Effector memory CD4-positive, alpha-beta T cell (primary cell): ENCODE data around the gene PHKG2.
"Not testable (repeated sequence)": the region's sequence is repeated elsewhere in the genome, so short reads cannot be mapped to it uniquely, and the experiment has no call there.

Source experiments
- DNase-seq, 3 donors: peaks; one replicate each; pipeline ENCODE4 v3.0.0-alpha.2; 2020
- H3K27ac ChIP-seq: 2 replicates; pipeline ENCODE4 v1.7.0; 2013; ENCODE audit warnings: mild to moderate bottlenecking, low read length, moderate library complexity; ENCODE audit not compliant: insufficient read depth, poor library complexity, severe bottlenecking
- H3K27me3 ChIP-seq: replicated peaks from 2 replicates; pipeline ENCODE4 v1.7.0; 2013; ENCODE audit warnings: mild to moderate bottlenecking, low read length; ENCODE audit not compliant: insufficient read depth, control insufficient read depth, poor library complexity, severe bottlenecking
- H3K36me3 ChIP-seq: 2 replicates; pipeline ENCODE4 v1.7.0; 2013; ENCODE audit warnings: mild to moderate bottlenecking, low read length, moderate library complexity; ENCODE audit not compliant: control insufficient read depth, insufficient read depth
- H3K4me1 ChIP-seq: 2 replicates; pipeline ENCODE4 v1.7.0; 2013; ENCODE audit warnings: low read length, mild to moderate bottlenecking; ENCODE audit not compliant: control insufficient read depth, insufficient read depth, poor library complexity, severe bottlenecking
- H3K4me3 ChIP-seq: 2 replicates; pipeline ENCODE4 v1.7.0; 2013; ENCODE audit warnings: low read length, low read depth, mild to moderate bottlenecking; ENCODE audit not compliant: insufficient read depth, poor library complexity, severe bottlenecking
- H3K9me3 ChIP-seq: 2 replicates; pipeline ENCODE4 v1.7.0; 2013; ENCODE audit warnings: mild to moderate bottlenecking, low read length, moderate library complexity; ENCODE audit not compliant: control insufficient read depth
- total RNA-seq, 3 donors: gene quantifications; one replicate each; lab custom pipeline; 2026; lab: John Stamatoyannopoulos, UW

The PHKG2 gene, protein sequence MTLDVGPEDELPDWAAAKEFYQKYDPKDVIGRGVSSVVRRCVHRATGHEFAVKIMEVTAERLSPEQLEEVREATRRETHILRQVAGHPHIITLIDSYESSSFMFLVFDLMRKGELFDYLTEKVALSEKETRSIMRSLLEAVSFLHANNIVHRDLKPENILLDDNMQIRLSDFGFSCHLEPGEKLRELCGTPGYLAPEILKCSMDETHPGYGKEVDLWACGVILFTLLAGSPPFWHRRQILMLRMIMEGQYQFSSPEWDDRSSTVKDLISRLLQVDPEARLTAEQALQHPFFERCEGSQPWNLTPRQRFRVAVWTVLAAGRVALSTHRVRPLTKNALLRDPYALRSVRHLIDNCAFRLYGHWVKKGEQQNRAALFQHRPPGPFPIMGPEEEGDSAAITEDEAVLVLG
- total RNA-seq = 19.9 to 25.8 (median 20.4) reads per million in 3 donors

DNA sequence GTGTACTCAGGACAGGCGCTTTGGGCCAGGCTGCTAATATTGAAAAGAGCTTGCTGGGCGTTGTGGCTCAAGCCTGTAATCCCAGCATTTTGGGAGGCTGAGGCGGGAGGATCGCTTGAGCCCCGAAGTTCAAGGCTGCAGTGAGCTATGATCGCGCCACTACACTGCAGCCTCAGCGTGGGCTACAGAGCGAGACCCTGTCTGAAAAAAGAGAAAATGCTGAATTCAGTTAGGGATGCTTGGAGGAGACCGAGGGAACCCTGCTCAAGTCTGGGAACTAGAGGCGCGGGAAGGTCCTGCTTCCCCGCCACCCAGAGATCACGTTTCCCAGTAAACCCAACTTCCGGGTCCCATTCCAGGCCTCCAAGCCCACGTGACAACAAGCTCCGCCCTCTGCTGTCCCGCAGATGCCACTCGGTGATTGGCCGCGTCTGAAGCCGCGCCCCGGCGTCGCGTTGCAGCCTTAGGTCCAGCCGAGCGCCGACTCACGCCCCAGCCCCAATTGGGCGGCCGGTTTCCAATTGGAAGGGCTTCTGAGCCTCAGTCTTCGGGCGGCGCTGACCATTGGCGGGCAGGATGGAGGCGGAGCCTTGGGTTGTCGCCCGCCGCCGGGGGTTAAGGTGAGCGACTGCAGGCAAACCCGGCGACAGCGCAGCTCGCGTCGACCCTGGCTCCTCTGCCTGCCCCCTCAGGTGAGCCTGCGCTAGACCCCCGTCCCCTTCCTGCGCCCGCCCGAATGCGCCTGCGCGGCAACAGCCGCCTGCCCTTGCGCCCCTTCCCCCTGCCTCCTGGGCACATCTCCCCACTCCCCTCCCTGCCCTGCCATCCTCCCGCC lies at the start of gene PHKG2:
PHKG2 (plus strand) TSS at position 627 of the 835 bp plus-strand sequence. CDS start 396 bp downstream, outside the sequence.
- DNase-seq = peak; percentile 92 to 96 (median 95)
- H3K27ac ChIP-seq = peak within 1 kb of the TSS; percentile 63

DNA sequence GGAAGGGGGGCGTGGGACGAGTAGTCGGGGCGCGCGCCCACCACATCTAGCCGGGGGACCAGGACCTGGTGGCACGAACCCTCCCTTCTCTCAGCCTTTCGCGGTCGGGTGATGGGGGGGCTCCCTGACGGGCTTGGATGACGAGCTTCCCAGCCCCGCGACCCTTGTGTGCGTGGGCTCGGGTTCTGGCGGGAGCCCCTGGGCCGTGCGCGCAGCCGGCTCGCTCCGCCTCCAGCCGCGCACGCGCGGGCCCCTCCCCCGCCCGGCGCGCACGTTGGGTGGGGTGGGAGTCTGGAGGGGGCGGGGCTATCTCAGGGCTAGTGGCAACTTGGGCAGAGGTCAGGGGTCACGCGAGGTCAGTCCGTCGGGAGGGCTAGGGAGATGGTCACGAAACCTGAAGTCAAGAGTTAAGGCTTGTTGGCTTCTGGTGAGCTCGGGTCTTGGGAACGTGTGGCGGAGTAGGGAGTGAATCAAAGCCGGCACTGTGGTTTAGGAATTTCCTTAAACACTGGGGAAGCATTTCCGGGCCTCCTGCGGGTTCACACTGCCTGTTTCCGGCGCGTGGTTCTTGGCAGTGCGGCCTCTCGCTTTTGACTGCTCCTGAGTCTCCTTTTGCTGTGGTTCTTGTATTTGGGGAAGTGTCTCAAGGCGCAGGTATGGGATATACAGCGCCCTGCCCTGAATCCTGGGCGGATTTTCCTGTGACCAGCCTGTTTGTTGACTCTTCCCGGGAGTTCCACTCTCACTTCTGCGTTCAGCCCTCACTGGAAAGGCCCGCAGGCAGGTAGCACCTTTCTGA lies 49.2 kb upstream of the PHKG2 start, which contains the start of gene SRCAP:
SRCAP (plus strand) TSS at position 356 of the 799 bp plus-strand sequence. CDS start 1,654 bp downstream, outside the sequence.
- peaks cover 12% of the 10 kb centered on the region for H3K4me1 ChIP-seq
- H3K27ac ChIP-seq = peak within 1 kb of the TSS; percentile 100
- H3K9me3 ChIP-seq = no peaks in the 10 kb centered on the region
- DNase-seq = peak; percentile 58 to 70 (median 63)
- H3K27me3 ChIP-seq = no peaks in the 10 kb centered on the region
- peaks cover 27% of the 10 kb centered on the region for H3K36me3 ChIP-seq
- peak within 1 kb of the TSS; percentile 74 for H3K4me3 ChIP-seq

More for the DNA sequence above, at the start of gene PHKG2:
- H3K9me3 ChIP-seq = no peaks in the 10 kb centered on the region
- H3K27me3 ChIP-seq = no peaks in the 10 kb centered on the region
- peak within 1 kb of the TSS; percentile 57 for H3K4me3 ChIP-seq
- H3K4me1 ChIP-seq = peaks cover 3% of the 10 kb centered on the region
- peaks cover 21% of the 10 kb centered on the region for H3K36me3 ChIP-seq

DNA sequence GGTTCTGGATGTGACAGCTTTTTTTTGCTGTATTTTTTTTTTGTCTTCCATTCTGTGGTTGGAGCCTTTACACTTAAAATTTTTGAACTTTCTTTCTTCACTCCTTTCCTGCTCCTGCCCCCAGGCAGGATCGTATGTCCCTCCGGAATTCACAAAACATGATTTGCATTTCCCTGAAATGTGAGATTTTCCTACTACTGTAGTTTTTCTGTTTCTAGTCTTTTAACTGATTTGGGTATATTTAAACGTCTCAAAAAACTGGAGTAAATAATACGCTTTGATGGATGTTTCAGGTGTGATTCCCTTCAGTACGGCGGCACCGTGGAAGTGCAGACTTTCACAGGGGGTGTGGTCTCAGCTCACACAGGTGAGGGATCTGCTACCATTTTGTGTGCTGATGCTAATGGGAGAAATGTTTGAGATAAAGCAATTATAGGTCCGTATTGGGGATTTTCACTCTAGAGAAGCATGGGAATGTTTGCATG lies 48.6 kb upstream of the PHKG2 start:
- H3K36me3 ChIP-seq = peaks cover 33% of the 10 kb centered on the region
- no peak for DNase-seq
- H3K27me3 ChIP-seq = no peaks in the 10 kb centered on the region
- H3K4me1 ChIP-seq = peaks cover 12% of the 10 kb centered on the region
- no peaks in the 10 kb centered on the region for H3K9me3 ChIP-seq
- peak overlapping the region; percentile 100 for H3K27ac ChIP-seq
- H3K4me3 ChIP-seq = peak overlapping the region; percentile 74

DNA sequence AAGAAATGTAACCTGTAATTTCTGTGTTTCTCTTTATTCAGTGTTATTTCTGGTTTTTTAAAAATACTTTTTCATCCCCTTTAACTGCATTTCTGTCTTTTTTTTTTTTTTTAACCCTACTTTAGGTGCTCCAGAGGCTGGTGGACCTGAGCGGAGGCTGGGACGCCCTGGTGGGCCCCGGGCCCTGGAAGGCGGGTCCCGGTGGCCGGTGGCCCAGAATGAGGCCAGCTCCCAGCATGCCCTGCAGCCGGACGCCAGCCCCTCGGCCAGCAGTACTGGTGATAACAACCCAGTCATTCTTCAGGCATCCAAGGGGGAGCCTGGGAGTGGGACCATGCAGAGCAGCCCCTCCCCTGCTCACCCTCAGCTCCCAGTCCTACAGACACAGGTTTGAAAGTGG lies 47.7 kb upstream of the PHKG2 start:
- H3K4me3 ChIP-seq = no peak overlapping the region

DNA sequence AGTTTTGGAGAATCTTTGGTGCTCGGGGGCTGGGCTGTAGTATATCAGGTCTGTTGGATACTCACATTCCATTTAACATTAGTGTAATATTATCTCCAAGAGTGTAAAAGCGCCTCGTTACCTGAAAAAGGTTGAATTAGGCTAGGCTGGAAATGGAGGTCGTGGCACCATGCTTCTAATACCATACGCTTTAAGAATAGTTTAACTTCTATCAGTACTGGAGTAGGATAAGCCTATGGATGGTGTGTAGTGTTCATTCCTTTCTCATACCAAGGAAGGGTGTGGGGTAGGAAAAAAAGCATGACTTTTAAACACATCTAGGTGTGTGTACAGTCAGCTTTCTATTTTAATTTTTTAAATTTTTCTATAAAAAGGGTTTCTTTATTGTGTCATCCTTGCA lies 47.3 kb upstream of the PHKG2 start:
- no peak overlapping the region for H3K4me3 ChIP-seq
- H3K4me1 ChIP-seq = peaks cover 12% of the 10 kb centered on the region
- DNase-seq = no peak
- no peaks in the 10 kb centered on the region for H3K27me3 ChIP-seq
- H3K9me3 ChIP-seq = no peaks in the 10 kb centered on the region
- no peak overlapping the region for H3K27ac ChIP-seq
- peaks cover 46% of the 10 kb centered on the region for H3K36me3 ChIP-seq

More for the DNA sequence above, 47.7 kb upstream of the PHKG2 start:
- Histone ChIP-seq H3K27ac (no peak overlapping the region), H3K4me1 (peaks cover 12% of the 10 kb centered on the region), H3K27me3 (no peaks in the 10 kb centered on the region), H3K36me3 (peaks cover 41% of the 10 kb centered on the region), H3K9me3 (no peaks in the 10 kb centered on the region)
- DNase-seq = no peak

DNA sequence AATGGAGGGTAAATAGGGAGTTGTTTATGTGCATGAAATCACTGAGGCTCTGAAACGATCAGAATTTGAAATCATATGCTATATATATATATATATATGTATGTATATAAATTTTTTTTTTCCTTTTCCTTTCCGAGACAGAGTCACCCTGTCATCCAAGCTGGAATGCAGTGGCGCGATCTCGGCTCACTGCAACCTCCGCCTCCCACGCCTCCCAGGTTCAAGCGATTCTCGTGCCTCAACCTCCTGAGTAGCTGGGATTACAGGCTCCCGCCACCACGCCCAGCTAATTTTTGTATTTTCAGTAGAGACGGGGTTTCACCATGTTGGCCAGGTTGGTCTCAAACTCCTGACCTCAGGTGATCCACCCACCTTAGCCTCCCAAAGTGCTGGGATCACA lies 45.2 kb upstream of the PHKG2 start:
- H3K9me3 ChIP-seq, DNase-seq, H3K27me3 ChIP-seq, H3K4me1 ChIP-seq, H3K27ac ChIP-seq, H3K4me3 ChIP-seq: not testable (repeated sequence)
- H3K36me3 ChIP-seq = peaks cover 67% of the 10 kb centered on the region

DNA sequence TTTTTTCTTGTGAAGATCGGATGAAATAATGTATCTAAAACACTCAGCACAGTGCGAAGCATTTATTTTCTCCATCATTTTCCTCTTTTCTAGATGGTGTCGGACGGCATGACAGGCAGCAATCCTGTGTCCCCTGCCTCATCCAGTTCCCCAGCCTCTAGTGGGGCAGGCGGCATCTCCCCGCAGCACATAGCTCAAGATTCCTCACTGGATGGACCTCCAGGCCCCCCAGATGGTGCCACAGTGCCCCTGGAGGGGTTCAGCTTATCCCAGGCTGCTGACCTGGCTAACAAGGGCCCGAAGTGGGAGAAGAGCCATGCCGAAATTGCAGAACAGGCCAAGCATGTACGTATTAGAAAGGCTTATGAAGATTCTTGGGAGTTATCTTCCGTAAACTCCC lies 44.3 kb upstream of the PHKG2 start:
- no peak for DNase-seq
- Histone ChIP-seq H3K27ac (no peak overlapping the region), H3K9me3 (no peaks in the 10 kb centered on the region), H3K36me3 (peaks cover 74% of the 10 kb centered on the region), H3K4me1 (peaks cover 5% of the 10 kb centered on the region), H3K27me3 (no peaks in the 10 kb centered on the region), H3K4me3 (no peak overlapping the region)

DNA sequence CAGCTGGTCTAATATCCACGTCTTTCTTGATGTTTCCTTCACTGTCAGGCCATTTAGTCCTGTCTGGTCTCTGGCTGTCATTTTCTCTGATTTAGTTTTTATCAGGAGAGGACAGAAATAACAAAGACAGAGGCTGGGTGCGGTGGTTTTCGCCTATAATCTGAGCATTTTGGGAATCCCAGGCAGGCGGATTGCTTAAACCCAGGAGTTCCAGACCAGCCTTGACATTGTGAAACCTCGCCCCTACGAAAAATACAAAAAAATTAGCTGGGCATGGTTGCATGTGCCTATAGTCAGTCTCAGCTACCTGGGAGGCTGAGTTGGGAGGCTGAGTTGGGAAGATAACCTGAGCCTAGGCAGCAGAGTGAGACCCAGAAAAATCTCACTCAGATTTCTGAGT lies 42.2 kb upstream of the PHKG2 start:
- Histone ChIP-seq H3K4me1 (no peaks in the 10 kb centered on the region), H3K27me3 (no peaks in the 10 kb centered on the region), H3K36me3 (peaks cover 88% of the 10 kb centered on the region), H3K4me3 (no peak overlapping the region), H3K9me3 (no peaks in the 10 kb centered on the region), H3K27ac (no peak overlapping the region)
- DNase-seq = no peak

DNA sequence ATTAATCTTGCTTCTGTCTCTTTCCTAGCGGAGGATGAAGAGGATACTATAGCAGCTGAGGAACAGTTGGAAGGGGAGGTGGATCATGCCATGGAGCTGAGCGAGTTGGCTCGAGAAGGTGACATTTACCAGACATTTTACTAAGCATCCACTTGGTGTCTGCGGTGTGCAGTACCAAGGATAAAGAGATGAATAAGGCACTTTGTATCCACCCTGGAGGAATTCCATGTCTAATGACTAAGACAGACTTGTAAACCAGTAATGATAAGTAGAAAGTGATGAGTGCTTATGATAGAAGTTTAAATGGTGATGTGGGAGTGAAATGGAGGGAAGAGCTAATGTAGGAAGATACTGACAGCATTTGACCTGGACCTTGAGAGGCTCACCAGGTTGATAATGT lies 37.3 kb upstream of the PHKG2 start:
- H3K4me3 ChIP-seq = no peak overlapping the region
- peaks cover 84% of the 10 kb centered on the region for H3K36me3 ChIP-seq
- H3K27ac ChIP-seq = no peak overlapping the region
- no peaks in the 10 kb centered on the region for H3K9me3 ChIP-seq
- no peak for DNase-seq
- no peaks in the 10 kb centered on the region for H3K27me3 ChIP-seq
- H3K4me1 ChIP-seq = peaks cover 11% of the 10 kb centered on the region
